ENCODE data around the gene MACO1. TPM values are rescaled to one million over a fixed set of nuclear protein-coding genes. Genes with fewer than 3 reads are reported as not detected.

The MACO1 gene
- total RNA-seq, 4 donors from 2014 or later, result 25.6 to 31.8 (median 28.7) TPM

DNA sequence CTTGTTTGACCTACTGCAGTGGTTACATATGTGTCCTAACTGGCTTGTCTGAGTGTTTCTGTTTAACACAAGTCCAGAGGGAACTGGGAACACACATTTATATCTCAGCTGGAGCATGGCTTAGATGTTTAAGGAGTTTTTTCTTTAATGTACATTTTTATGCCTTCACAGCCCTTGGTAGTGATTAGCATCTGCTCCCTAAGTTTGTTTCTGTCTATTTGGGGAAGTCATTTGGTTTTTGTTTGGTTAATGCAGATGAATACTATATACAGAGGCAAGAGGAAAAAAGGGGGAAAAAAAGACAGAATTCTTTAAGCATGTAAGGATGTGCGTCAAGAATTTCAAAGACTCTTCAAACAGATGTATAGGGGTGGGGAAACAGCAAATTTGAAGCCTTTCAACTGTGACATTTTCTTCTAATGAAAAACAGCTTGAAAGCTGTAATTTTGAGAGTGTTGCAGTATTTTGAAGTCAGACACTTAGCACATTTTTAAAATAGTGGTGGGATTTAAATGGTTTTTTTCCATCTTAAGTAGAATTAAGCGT, 15.4 kb downstream of the MACO1 start:
- intact Hi-C loops (cut with DNase I), result no loop called here
- no peak for DNase-seq
- H3K4me3 ChIP-seq (replicated peaks in 1 of 3), result no peak overlapping the region
- H3K27ac ChIP-seq, result no peak overlapping the region
- H3K4me1 ChIP-seq, result peaks cover 0 to 13% of the 10 kb centered on the region in 2 donors
- no peaks in the 10 kb centered on the region for H3K27me3 ChIP-seq
- H3K36me3 ChIP-seq, result no peaks in the 10 kb centered on the region
- WGBS, 2 donors, result 74 to 75% methylated on average over 2 of the region's 2 CpGs
- no peaks in the 10 kb centered on the region for H3K9me3 ChIP-seq
- TF ChIP-seq POLR2A (IDR thresholded peaks at IDR 0.05), result no peak
- TF ChIP-seq, protein P1, sequence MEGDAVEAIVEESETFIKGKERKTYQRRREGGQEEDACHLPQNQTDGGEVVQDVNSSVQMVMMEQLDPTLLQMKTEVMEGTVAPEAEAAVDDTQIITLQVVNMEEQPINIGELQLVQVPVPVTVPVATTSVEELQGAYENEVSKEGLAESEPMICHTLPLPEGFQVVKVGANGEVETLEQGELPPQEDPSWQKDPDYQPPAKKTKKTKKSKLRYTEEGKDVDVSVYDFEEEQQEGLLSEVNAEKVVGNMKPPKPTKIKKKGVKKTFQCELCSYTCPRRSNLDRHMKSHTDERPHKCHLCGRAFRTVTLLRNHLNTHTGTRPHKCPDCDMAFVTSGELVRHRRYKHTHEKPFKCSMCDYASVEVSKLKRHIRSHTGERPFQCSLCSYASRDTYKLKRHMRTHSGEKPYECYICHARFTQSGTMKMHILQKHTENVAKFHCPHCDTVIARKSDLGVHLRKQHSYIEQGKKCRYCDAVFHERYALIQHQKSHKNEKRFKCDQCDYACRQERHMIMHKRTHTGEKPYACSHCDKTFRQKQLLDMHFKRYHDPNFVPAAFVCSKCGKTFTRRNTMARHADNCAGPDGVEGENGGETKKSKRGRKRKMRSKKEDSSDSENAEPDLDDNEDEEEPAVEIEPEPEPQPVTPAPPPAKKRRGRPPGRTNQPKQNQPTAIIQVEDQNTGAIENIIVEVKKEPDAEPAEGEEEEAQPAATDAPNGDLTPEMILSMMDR (IDR thresholded peaks at IDR 0.05), result no peak

DNA sequence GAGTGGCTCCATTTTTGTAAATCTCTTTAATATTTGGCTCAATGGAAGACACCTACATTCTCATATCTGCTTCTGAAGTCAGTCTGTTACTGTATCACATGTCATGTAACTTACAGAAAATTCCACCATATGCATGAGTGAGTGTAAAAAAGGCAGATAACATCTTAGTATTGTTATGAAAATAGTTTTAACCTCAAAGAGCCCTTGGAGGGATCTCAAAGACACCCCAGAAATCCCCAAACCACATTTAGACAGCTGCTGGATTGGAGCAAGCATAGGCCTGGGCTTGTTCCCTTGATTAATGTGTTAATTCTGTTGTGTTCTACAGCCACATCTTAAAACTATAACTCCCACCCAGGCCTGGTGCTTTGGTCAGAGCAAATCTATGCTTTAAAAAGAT, 16.9 kb downstream of the MACO1 start:
- Histone ChIP-seq H3K4me3 (replicated peaks in 1 of 3) (no peak overlapping the region), H3K4me1 (peaks cover 0 to 6% of the 10 kb centered on the region in 2 donors), H3K27me3 (no peaks in the 10 kb centered on the region), H3K9me3 (no peaks in the 10 kb centered on the region), H3K36me3 (no peaks in the 10 kb centered on the region), H3K27ac (no peak overlapping the region)
- TF ChIP-seq, protein P1 (IDR thresholded peaks at IDR 0.05), result no peak
- no peak for TF ChIP-seq POLR2A (IDR thresholded peaks at IDR 0.05)
- intact Hi-C loops (cut with DNase I), result no loop called here
- no peak for DNase-seq

DNA sequence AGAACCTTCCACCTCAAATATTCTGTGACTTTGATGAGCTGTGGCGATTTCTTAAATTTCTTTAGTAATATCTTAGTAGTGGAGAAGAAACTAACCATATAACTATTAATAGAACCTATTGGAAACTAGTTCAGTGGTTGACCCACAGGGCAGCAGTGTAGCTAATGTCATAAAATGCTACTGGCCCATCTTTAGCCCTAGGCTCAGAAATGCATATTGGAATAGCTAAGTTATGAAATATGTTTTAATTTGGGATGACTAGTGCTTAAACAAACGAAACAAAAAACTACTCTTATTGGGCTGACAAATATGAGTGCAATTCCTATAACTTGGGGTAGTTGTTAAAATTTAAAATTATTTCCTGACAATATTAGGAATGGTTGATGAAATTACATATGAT, 20.2 kb downstream of the MACO1 start:
- intact Hi-C loops (cut with DNase I), result no loop called here
- no peaks in the 10 kb centered on the region for H3K27me3 ChIP-seq
- no peak for DNase-seq
- H3K36me3 ChIP-seq, result peaks cover 5 to 6% of the 10 kb centered on the region in 2 donors
- H3K4me1 ChIP-seq, result peaks cover 0 to 3% of the 10 kb centered on the region in 2 donors
- H3K4me3 ChIP-seq (replicated peaks in 1 of 3), result no peak overlapping the region
- WGBS, 2 donors, result 87 to 98% methylated on average over 2 of the region's 2 CpGs
- TF ChIP-seq, protein P1 (IDR thresholded peaks at IDR 0.05), result no peak
- TF ChIP-seq POLR2A (IDR thresholded peaks at IDR 0.05), result no peak
- H3K9me3 ChIP-seq, result no peaks in the 10 kb centered on the region
- no peak overlapping the region for H3K27ac ChIP-seq

DNA sequence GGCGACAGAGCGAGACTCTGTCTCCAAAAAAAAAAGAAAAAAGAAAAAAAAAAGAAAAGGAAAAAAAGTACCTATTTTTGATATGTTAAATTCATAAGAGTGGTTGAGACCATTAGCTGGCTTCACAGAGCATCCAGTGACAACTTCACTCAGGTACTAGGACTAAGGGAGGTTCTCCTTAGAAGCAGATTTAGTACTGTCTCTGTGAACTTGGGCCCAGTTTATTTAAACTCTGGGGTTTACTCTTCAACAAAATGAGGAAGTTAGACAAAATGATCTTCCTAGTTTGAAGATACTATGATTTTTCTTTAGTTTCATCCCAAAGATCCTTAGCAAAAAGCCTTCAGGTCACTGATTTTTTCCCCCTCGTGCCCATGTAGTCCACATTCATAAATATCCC, 21.2 kb downstream of the MACO1 start:
- 91 to 99% methylated on average over 3 of the region's 3 CpGs for WGBS, 2 donors
- H3K36me3 ChIP-seq, result peaks cover 5 to 7% of the 10 kb centered on the region in 2 donors
- H3K27me3 ChIP-seq, result no peaks in the 10 kb centered on the region
- no peak overlapping the region for H3K4me3 ChIP-seq (replicated peaks in 1 of 3)
- TF ChIP-seq, protein P1 (IDR thresholded peaks at IDR 0.05), result no peak
- no peak for TF ChIP-seq POLR2A (IDR thresholded peaks at IDR 0.05)
- H3K9me3 ChIP-seq, result no peaks in the 10 kb centered on the region
- no peak for DNase-seq
- intact Hi-C loops (cut with DNase I), result no loop called here
- no peaks in the 10 kb centered on the region for H3K4me1 ChIP-seq
- no peak overlapping the region for H3K27ac ChIP-seq

DNA sequence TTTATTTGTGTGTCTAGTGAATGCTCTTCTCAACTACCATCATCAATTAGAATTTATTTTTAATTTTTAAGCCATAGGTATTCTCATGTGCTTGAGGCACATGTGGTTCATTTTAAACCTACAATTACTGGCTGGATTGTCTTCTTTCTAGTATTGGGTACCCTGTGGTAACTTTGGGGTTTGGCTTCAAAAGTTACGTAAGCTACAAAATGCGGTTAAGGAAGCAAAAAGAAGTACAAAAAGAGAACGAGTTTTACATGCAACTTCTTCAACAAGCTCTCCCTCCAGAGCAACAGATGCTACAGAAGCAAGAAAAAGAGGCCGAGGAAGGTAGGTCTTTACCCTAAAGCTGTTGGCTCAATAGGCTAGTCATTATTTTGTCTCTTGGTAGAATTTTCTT, 25.8 kb downstream of the MACO1 start:
- Histone ChIP-seq H3K36me3 (peaks cover 9 to 16% of the 10 kb centered on the region in 2 donors), H3K9me3 (no peaks in the 10 kb centered on the region), H3K27me3 (no peaks in the 10 kb centered on the region), H3K4me3 (replicated peaks in 1 of 3) (no peak overlapping the region), H3K27ac (no peak overlapping the region), H3K4me1 (no peaks in the 10 kb centered on the region)
- TF ChIP-seq, protein P1 (IDR thresholded peaks at IDR 0.05), result no peak
- no peak for TF ChIP-seq POLR2A (IDR thresholded peaks at IDR 0.05)
- DNase-seq, result no peak
- intact Hi-C loops (cut with DNase I), result no loop called here
- 92 to 95% methylated on average over 4 of the region's 4 CpGs for WGBS, 2 donors

All from thyroid gland (tissue), 4 donors.